ENCODE data around the gene ADRA2B. TPM values are rescaled to one million over a fixed set of nuclear protein-coding genes. Genes with fewer than 3 reads are reported as not detected.

ADRA2B gene
- total RNA-seq, 2 experiments from 2014 or later, result 0.29 to 0.34 TPM

- ChIA-PET POLR2A (no interaction called here), CTCF (interaction anchor here (1.9 to 2.9 kb wide), 2 partner anchors 14 to 81 kb away, joined by 6 to 10 read pairs; no protein-coding TSS in a partner anchor)
- no peak for DNase-seq
- intact Hi-C loops (cut with micrococcal nuclease), result no loop called here
- H3K36me3 Mint-ChIP-seq (ENCODE audit: low read depth), result no peaks in the 10 kb centered on the region
- H3K4me1 Mint-ChIP-seq (ENCODE audit: low read depth), result no peaks in the 10 kb centered on the region
- H3K9me3 Mint-ChIP-seq, result peaks cover 9% of the 10 kb centered on the region
- no peak overlapping the region for H3K4me3 Mint-ChIP-seq
- no peak for TF ChIP-seq CTCF (IDR thresholded peaks at IDR 0.05)
- ATAC-seq, result no peak
- no peak overlapping the region for H3K27ac Mint-ChIP-seq
- H3K27me3 Mint-ChIP-seq, result no peaks in the 10 kb centered on the region
Observed at GRCh38 chr2:96103187-96103601, 13.2 kb downstream of the ADRA2B start.

- Mint-ChIP-seq H3K4me1 (ENCODE audit: low read depth) (no peaks in the 10 kb centered on the region), H3K27ac (no peak overlapping the region), H3K9me3 (peaks cover 9% of the 10 kb centered on the region), H3K36me3 (ENCODE audit: low read depth) (no peaks in the 10 kb centered on the region), H3K4me3 (no peak overlapping the region), H3K27me3 (no peaks in the 10 kb centered on the region)
- no peak for ATAC-seq
- TF ChIP-seq CTCF (IDR thresholded peaks at IDR 0.05), result no peak
- CTCF ChIA-PET, result interaction anchor here (0.8 to 2.9 kb wide), 4 partner anchors 10 to 80 kb away, joined by 3 to 10 read pairs (median 4); no protein-coding TSS in a partner anchor
- DNase-seq, result no peak
- POLR2A ChIA-PET, result interaction anchor here (1.1 kb wide), 1 partner anchor 16 kb away, joined by 6 read pairs; no protein-coding TSS in a partner anchor
- intact Hi-C loops (cut with micrococcal nuclease), result no loop called here
Observed at GRCh38 chr2:96102596-96103186, 13.7 kb downstream of the ADRA2B start.

GRCh38 chr2:96100893-96101304 lies 15.5 kb downstream of the ADRA2B start:
- POLR2A ChIA-PET, result no interaction called here
- intact Hi-C loops (cut with micrococcal nuclease), result no loop called here
- no peaks in the 10 kb centered on the region for H3K27me3 Mint-ChIP-seq
- no peak for DNase-seq
- no peaks in the 10 kb centered on the region for H3K4me1 Mint-ChIP-seq (ENCODE audit: low read depth)
- no peak overlapping the region for H3K27ac Mint-ChIP-seq
- no peaks in the 10 kb centered on the region for H3K36me3 Mint-ChIP-seq (ENCODE audit: low read depth)
- no peak for TF ChIP-seq CTCF (IDR thresholded peaks at IDR 0.05)
- no peak overlapping the region for H3K4me3 Mint-ChIP-seq
- peaks cover 9% of the 10 kb centered on the region for H3K9me3 Mint-ChIP-seq
- CTCF ChIA-PET, result interaction anchor here (1.4 to 2.9 kb wide), 2 partner anchors 16 to 78 kb away, joined by 6 read pairs; no protein-coding TSS in a partner anchor
- ATAC-seq, result no peak

- Mint-ChIP-seq H3K27ac (no peak overlapping the region), H3K9me3 (peaks cover 4% of the 10 kb centered on the region), H3K27me3 (peaks cover 3% of the 10 kb centered on the region), H3K4me1 (ENCODE audit: low read depth) (no peaks in the 10 kb centered on the region), H3K36me3 (ENCODE audit: low read depth) (no peaks in the 10 kb centered on the region), H3K4me3 (no peak overlapping the region)
- ChIA-PET CTCF (interaction anchor here (0.8 to 2.9 kb wide), 3 partner anchors 10 to 78 kb away, joined by 3 to 6 read pairs (median 6); no protein-coding TSS in a partner anchor), POLR2A (no interaction called here)
- DNase-seq, result no peak
- no peak for TF ChIP-seq CTCF (IDR thresholded peaks at IDR 0.05)
- intact Hi-C loops (cut with micrococcal nuclease), result no loop called here
- ATAC-seq, result no peak
Observed at GRCh38 chr2:96099861-96100798, 16.2 kb downstream of the ADRA2B start.
